Mucosa of gallbladder (tissue), 1 donor: ENCODE data around the gene PPP1R12C. TPM values are rescaled to one million over a fixed set of nuclear protein-coding genes. Genes with fewer than 3 reads are reported as not detected.

Experiments used
- DNase-seq: peaks from one replicate; pipeline ENCODE4 v3.0.0-alpha.2; 2020; ENCODE audit warnings: low spot score
- total RNA-seq: library from RNA; stranded (reverse); gene quantifications from one replicate; pipeline ENCODE4 v1.2.1, GENCODE V29; 2021
- donor health status: DM: no; HTN: no; CAD: no.

PPP1R12C gene
- total RNA-seq, 1 donor from 2014 or later = 189 TPM

GRCh38 chr19:55046975-55047622, 70.3 kb downstream of the PPP1R12C start:
- DNase-seq = no peak

GRCh38 chr19:55044771-55045716, 72.4 kb downstream of the PPP1R12C start:
- no peak for DNase-seq

- no peak for DNase-seq
Measured at GRCh38 chr19:55044286-55044685, 73.2 kb downstream of the PPP1R12C start.

GRCh38 chr19:55042688-55043087, 74.7 kb downstream of the PPP1R12C start:
- DNase-seq = no peak

GRCh38 chr19:55042344-55042678, 75.1 kb downstream of the PPP1R12C start:
- DNase-seq = no peak

GRCh38 chr19:55041627-55042343, 75.7 kb downstream of the PPP1R12C start:
- DNase-seq = no peak

- no peak for DNase-seq
Measured at GRCh38 chr19:55041244-55041626, 76.2 kb downstream of the PPP1R12C start.

Other genes starting within 250 kb of the PPP1R12C start
- not detected for gene FCAR, start 243.4 kb downstream of the PPP1R12C start, total RNA-seq
- 0.32 TPM for gene NCR1, start 211.5 kb downstream of the PPP1R12C start, total RNA-seq
- not detected for gene NLRP7, start 170.1 kb downstream of the PPP1R12C start, total RNA-seq
- gene NLRP2, start 151.3 kb downstream of the PPP1R12C start, total RNA-seq = 14.8 TPM
- 0.72 TPM for gene GP6, start 79.4 kb downstream of the PPP1R12C start, total RNA-seq
- 63.0 TPM for gene RDH13, start 54.5 kb downstream of the PPP1R12C start, total RNA-seq
- 127 TPM for gene EPS8L1, start 41.8 kb downstream of the PPP1R12C start, total RNA-seq
- 0.72 TPM for gene TNNT1, start 31.6 kb upstream of the PPP1R12C start, total RNA-seq
- not detected for gene TNNI3, start 40.1 kb upstream of the PPP1R12C start, total RNA-seq
- gene DNAAF3, start 49.0 kb upstream of the PPP1R12C start, total RNA-seq = 7.3 TPM
- not detected for gene SYT5, start 62.7 kb upstream of the PPP1R12C start, total RNA-seq
- gene PTPRH, start 91.9 kb upstream of the PPP1R12C start, total RNA-seq = 175 TPM
- 193 TPM for gene TMEM86B, start 111.1 kb upstream of the PPP1R12C start, total RNA-seq
- 108 TPM for gene PPP6R1, start 141.4 kb upstream of the PPP1R12C start, total RNA-seq
- 28.8 TPM for gene HSPBP1, start 162.5 kb upstream of the PPP1R12C start, total RNA-seq
- gene BRSK1, start 166.4 kb upstream of the PPP1R12C start, total RNA-seq = 5.2 TPM
- gene TMEM150B, start 207.7 kb upstream of the PPP1R12C start, total RNA-seq = 10.1 TPM
- gene KMT5C, start 222.2 kb upstream of the PPP1R12C start, total RNA-seq = 24.9 TPM
- gene COX6B2, start 237.1 kb upstream of the PPP1R12C start, total RNA-seq = not detected
- not detected for gene GARIN5B, start 245.6 kb upstream of the PPP1R12C start, total RNA-seq